Measurements from ENCODE around the gene TBC1D9. TPM values are rescaled to one million over a fixed set of nuclear protein-coding genes. Genes with fewer than 3 reads are reported as not detected.
"Not testable (repeated sequence)": the region's sequence is repeated elsewhere in the genome, so short reads cannot be mapped to it uniquely, and the experiment has no call there.

TBC1D9 gene
- polyA plus RNA-seq, 3 donors, result 13.6 to 33.5 (median 21.0) TPM

GRCh38 chr4:140789759-140790158 lies 33.6 kb upstream of the TBC1D9 start:
- H3K4me3 Mint-ChIP-seq, result peak overlapping the region in 1 of 2 donors; percentile 16
- DNase-seq, result peak; percentile 89 to 96 (median 95)
- intact Hi-C loops (cut with micrococcal nuclease), result loop anchor here (2.0 to 5.0 kb wide), 2 partner anchors 32 to 69 kb away; partner anchors contain the start of gene TBC1D9 (in 1 of the 2)
- Histone ChIP-seq H3K9me3 (replicated peaks in 1 of 2; ENCODE audit: control insufficient read depth in 1 of 2, insufficient read depth in 1 of 2, low read length in 2 of 2) (peaks cover 0 to 11% of the 10 kb centered on the region in 2 donors), H3K9ac (ENCODE audit: insufficient read depth, low read length, poor library complexity, severe bottlenecking) (peak overlapping the region; percentile 72), H3K36me3 (replicated peaks in 1 of 2; ENCODE audit: control insufficient read depth in 1 of 2, insufficient read depth in 2 of 2, low read length in 2 of 2) (no peaks in the 10 kb centered on the region), H3K4me2 (replicated peaks; ENCODE audit: extremely low read depth, low read length, poor library complexity, severe bottlenecking) (peak overlapping the region; percentile 51), H3K4me3 (replicated peaks in 1 of 3; ENCODE audit: low read depth in 2 of 3, low read length in 3 of 3) (peak overlapping the region in 1 of 3 experiments; percentile 42), H3K27ac (ENCODE audit: low read depth in 1 of 2, low read length in 2 of 2) (peak overlapping the region; percentile 97 to 98), H3K27me3 (ENCODE audit: control insufficient read depth in 2 of 2, insufficient read depth in 2 of 2, low read length in 2 of 2) (no peaks in the 10 kb centered on the region), H4K20me1 (ENCODE audit: insufficient read depth, low read length) (no peaks in the 10 kb centered on the region), H3K4me1 (ENCODE audit: control insufficient read depth in 1 of 2, insufficient read depth in 2 of 2, low read length in 2 of 2) (peaks cover 38 to 43% of the 10 kb centered on the region in 2 donors), H3K79me2 (ENCODE audit: insufficient read depth, low read length) (no peaks in the 10 kb centered on the region), H2AFZ (ENCODE audit: insufficient read depth, low read depth, low read length, poor library complexity, severe bottlenecking) (no peak overlapping the region)
- H3K27ac Mint-ChIP-seq, result peak overlapping the region; percentile 91 to 99 (median 97)
- peaks cover 48% of the 10 kb centered on the region for H3K4me1 Mint-ChIP-seq
- peaks cover 0 to 14% (median 6%) of the 10 kb centered on the region in 7 donors for H3K9me3 Mint-ChIP-seq
- peaks cover 1 to 5% of the 10 kb centered on the region in 2 donors for H3K36me3 Mint-ChIP-seq
- no peak for TF ChIP-seq CTCF (IDR thresholded peaks at IDR 0.05)
- WGBS (ENCODE audit: insufficient coverage), result 0% methylated on average over 2 of the region's 5 CpGs
- peaks cover 0 to 3% (median 0%) of the 10 kb centered on the region in 3 donors for H3K27me3 Mint-ChIP-seq (ENCODE audit: low read depth in 3 of 3)

DNA sequence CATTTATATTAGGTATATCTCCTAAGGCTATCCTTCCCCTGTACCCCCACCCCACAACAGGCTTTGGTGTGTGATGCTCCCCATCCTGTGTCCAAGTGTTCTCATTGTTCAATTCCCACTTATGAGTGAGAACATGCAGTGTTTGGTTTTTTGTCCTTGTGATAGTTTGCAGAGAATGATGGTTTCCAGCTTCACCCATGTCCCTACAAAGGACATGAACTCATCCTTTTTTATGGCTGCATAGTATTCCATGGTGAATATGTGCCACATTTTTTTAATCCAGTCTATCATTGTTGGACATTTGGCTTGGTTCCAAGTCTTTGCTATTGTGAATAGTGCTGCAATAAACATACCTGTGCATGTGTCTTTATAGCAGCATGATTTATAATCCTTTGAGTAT lies 26.6 kb upstream of the TBC1D9 start:
- H3K27me3 ChIP-seq (ENCODE audit: control insufficient read depth in 2 of 2, insufficient read depth in 2 of 2, low read length in 2 of 2); H3K79me2 ChIP-seq (ENCODE audit: insufficient read depth, low read length); H3K27me3 Mint-ChIP-seq (ENCODE audit: low read depth in 3 of 3); H3K36me3 ChIP-seq (replicated peaks in 1 of 2; ENCODE audit: control insufficient read depth in 1 of 2, insufficient read depth in 2 of 2, low read length in 2 of 2); H3K4me2 ChIP-seq (replicated peaks; ENCODE audit: extremely low read depth, low read length, poor library complexity, severe bottlenecking); intact Hi-C loops (cut with micrococcal nuclease); H3K36me3 Mint-ChIP-seq; H3K27ac ChIP-seq (ENCODE audit: low read depth in 1 of 2, low read length in 2 of 2); H4K20me1 ChIP-seq (ENCODE audit: insufficient read depth, low read length); H3K4me3 ChIP-seq (replicated peaks in 1 of 3; ENCODE audit: low read depth in 2 of 3, low read length in 3 of 3); H3K4me3 Mint-ChIP-seq; H3K4me1 ChIP-seq (ENCODE audit: control insufficient read depth in 1 of 2, insufficient read depth in 2 of 2, low read length in 2 of 2); H3K9me3 ChIP-seq (replicated peaks in 1 of 2; ENCODE audit: control insufficient read depth in 1 of 2, insufficient read depth in 1 of 2, low read length in 2 of 2); DNase-seq; H3K9ac ChIP-seq (ENCODE audit: insufficient read depth, low read length, poor library complexity, severe bottlenecking); H2AFZ ChIP-seq (ENCODE audit: insufficient read depth, low read depth, low read length, poor library complexity, severe bottlenecking); H3K27ac Mint-ChIP-seq: not testable (repeated sequence)
- Mint-ChIP-seq H3K4me1 (peaks cover 17% of the 10 kb centered on the region), H3K9me3 (peaks cover 0 to 15% (median 2%) of the 10 kb centered on the region in 7 donors)

Data from CD14-positive monocyte (primary cell).